H1 (cell line): Measurements from ENCODE around the gene PDE4C. TPM values are rescaled to one million over a fixed set of nuclear protein-coding genes. Genes with fewer than 3 reads are reported as not detected.

Experiments
- CHD1 ChIP-seq: IDR thresholded peaks from 2 replicates; pipeline ENCODE4 v1.6.1; 2012; ENCODE audit warnings: low read depth, low read length, improper control_type of control experiment
- FOSL1 ChIP-seq: IDR thresholded peaks from 2 replicates; pipeline ENCODE4 v1.6.1; 2011; ENCODE audit warnings: mild to moderate bottlenecking, low read depth, low read length, moderate library complexity; ENCODE audit not compliant: insufficient read depth
- JUN ChIP-seq: IDR thresholded peaks from 2 replicates; pipeline ENCODE4 v1.6.1; 2011; ENCODE audit warnings: low read depth, mild to moderate bottlenecking, improper control_type of control experiment, low read length
- KDM5A ChIP-seq: fragments of 200-600 bp; IDR thresholded peaks from 2 replicates; pipeline ENCODE4 v1.7.1; 2012; ENCODE audit warnings: mild to moderate bottlenecking, low read length, inconsistent platforms, mixed read lengths
- NRF1 ChIP-seq: IDR thresholded peaks from 2 replicates; pipeline ENCODE4 v1.6.1; 2011; ENCODE audit warnings: mild to moderate bottlenecking, low read depth, low read length, improper control_type of control experiment
- POLR2A ChIP-seq, 2 experiments: IDR thresholded peaks; 1 replicate in 1 of 2; 2 replicates in 1 of 2; pipeline ENCODE4 v1.6.1; 2011; ENCODE audit warnings: low read depth in 2 of 2, low read length in 2 of 2, mild to moderate bottlenecking in 2 of 2; ENCODE audit errors: control extremely low read depth in 1 of 2
- SAP30 ChIP-seq: fragments of 300-600 bp; sonication (generic); IDR thresholded peaks from 2 replicates; pipeline ENCODE4 v1.7.1; 2012; ENCODE audit warnings: low read length, moderate library complexity, mild to moderate bottlenecking, inconsistent platforms; ENCODE audit not compliant: insufficient read depth, insufficient replicate concordance
- SIN3A ChIP-seq, 2 experiments: IDR thresholded peaks in 1 of 2; conservative IDR thresholded peaks in 1 of 2; 2 replicates each; pipeline ENCODE4 v1.6.1; 2011 to 2012; ENCODE audit warnings: low read length in 2 of 2, improper control_type of control experiment in 1 of 2, low read depth in 1 of 2, mild to moderate bottlenecking in 1 of 2
- polyA plus RNA-seq, 7 experiments: library from polyadenylated mRNA; depleted of rRNA in 3 of 7; stranded (reverse) in 5 of 7; unstranded in 2 of 7; fragments of >200 nt in 5 of 7; fragments of 200-250 nt in 2 of 7; gene quantifications; 1 replicate in 5 of 7; 2 replicates in 1 of 7; 4 replicates in 1 of 7; pipeline versions ENCODE4 v1.2.1 to v1.2.3, GENCODE V29; 2011 to 2013; ENCODE audit warnings: missing spikeins in 2 of 7, mixed read lengths in 2 of 7
- total RNA-seq: library from RNA; stranded (reverse); fragmentation: NEBNext Ultra II Directional; extraction: Animal tissue kit (Norgen Biotek cat#: 25700); gene quantifications from 2 replicates; pipeline ENCODE4 v1.2.1, GENCODE V29; 2021
- TF ChIP-seq, protein P1 (sequence below): fragments of 300-600 bp; sonication (generic); IDR thresholded peaks from 2 replicates; pipeline ENCODE4 v1.7.1; 2012; ENCODE audit warnings: low read length, moderate library complexity, mild to moderate bottlenecking, inconsistent platforms; ENCODE audit not compliant: insufficient replicate concordance

Gene PDE4C
- total and polyA plus RNA-seq, 2 of the 8 experiments (the other 6 are each of a cell fraction or from before 2014, with no cell fraction given), result 2.7 to 3.1 TPM

- TF ChIP-seq, protein P1, sequence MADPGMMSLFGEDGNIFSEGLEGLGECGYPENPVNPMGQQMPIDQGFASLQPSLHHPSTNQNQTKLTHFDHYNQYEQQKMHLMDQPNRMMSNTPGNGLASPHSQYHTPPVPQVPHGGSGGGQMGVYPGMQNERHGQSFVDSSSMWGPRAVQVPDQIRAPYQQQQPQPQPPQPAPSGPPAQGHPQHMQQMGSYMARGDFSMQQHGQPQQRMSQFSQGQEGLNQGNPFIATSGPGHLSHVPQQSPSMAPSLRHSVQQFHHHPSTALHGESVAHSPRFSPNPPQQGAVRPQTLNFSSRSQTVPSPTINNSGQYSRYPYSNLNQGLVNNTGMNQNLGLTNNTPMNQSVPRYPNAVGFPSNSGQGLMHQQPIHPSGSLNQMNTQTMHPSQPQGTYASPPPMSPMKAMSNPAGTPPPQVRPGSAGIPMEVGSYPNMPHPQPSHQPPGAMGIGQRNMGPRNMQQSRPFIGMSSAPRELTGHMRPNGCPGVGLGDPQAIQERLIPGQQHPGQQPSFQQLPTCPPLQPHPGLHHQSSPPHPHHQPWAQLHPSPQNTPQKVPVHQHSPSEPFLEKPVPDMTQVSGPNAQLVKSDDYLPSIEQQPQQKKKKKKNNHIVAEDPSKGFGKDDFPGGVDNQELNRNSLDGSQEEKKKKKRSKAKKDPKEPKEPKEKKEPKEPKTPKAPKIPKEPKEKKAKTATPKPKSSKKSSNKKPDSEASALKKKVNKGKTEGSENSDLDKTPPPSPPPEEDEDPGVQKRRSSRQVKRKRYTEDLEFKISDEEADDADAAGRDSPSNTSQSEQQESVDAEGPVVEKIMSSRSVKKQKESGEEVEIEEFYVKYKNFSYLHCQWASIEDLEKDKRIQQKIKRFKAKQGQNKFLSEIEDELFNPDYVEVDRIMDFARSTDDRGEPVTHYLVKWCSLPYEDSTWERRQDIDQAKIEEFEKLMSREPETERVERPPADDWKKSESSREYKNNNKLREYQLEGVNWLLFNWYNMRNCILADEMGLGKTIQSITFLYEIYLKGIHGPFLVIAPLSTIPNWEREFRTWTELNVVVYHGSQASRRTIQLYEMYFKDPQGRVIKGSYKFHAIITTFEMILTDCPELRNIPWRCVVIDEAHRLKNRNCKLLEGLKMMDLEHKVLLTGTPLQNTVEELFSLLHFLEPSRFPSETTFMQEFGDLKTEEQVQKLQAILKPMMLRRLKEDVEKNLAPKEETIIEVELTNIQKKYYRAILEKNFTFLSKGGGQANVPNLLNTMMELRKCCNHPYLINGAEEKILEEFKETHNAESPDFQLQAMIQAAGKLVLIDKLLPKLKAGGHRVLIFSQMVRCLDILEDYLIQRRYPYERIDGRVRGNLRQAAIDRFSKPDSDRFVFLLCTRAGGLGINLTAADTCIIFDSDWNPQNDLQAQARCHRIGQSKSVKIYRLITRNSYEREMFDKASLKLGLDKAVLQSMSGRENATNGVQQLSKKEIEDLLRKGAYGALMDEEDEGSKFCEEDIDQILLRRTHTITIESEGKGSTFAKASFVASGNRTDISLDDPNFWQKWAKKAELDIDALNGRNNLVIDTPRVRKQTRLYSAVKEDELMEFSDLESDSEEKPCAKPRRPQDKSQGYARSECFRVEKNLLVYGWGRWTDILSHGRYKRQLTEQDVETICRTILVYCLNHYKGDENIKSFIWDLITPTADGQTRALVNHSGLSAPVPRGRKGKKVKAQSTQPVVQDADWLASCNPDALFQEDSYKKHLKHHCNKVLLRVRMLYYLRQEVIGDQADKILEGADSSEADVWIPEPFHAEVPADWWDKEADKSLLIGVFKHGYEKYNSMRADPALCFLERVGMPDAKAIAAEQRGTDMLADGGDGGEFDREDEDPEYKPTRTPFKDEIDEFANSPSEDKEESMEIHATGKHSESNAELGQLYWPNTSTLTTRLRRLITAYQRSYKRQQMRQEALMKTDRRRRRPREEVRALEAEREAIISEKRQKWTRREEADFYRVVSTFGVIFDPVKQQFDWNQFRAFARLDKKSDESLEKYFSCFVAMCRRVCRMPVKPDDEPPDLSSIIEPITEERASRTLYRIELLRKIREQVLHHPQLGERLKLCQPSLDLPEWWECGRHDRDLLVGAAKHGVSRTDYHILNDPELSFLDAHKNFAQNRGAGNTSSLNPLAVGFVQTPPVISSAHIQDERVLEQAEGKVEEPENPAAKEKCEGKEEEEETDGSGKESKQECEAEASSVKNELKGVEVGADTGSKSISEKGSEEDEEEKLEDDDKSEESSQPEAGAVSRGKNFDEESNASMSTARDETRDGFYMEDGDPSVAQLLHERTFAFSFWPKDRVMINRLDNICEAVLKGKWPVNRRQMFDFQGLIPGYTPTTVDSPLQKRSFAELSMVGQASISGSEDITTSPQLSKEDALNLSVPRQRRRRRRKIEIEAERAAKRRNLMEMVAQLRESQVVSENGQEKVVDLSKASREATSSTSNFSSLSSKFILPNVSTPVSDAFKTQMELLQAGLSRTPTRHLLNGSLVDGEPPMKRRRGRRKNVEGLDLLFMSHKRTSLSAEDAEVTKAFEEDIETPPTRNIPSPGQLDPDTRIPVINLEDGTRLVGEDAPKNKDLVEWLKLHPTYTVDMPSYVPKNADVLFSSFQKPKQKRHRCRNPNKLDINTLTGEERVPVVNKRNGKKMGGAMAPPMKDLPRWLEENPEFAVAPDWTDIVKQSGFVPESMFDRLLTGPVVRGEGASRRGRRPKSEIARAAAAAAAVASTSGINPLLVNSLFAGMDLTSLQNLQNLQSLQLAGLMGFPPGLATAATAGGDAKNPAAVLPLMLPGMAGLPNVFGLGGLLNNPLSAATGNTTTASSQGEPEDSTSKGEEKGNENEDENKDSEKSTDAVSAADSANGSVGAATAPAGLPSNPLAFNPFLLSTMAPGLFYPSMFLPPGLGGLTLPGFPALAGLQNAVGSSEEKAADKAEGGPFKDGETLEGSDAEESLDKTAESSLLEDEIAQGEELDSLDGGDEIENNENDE, result no peak
- no peak for TF ChIP-seq KDM5A
- no peak for TF ChIP-seq POLR2A (IDR thresholded peaks at IDR 0.05; ENCODE audit: control extremely low read depth in 1 of 2, low read depth in 2 of 2, low read length in 2 of 2)
- TF ChIP-seq SIN3A (conservative IDR thresholded peaks at IDR 0.05 in 1 of 2, IDR thresholded peaks at IDR 0.05 in 1 of 2; ENCODE audit: low read depth in 1 of 2, low read length in 2 of 2), result no peak
- no peak for TF ChIP-seq NRF1
- no peak for TF ChIP-seq FOSL1
- TF ChIP-seq CHD1, result no peak
- TF ChIP-seq SAP30, result no peak
- TF ChIP-seq JUN, result no peak
Measured at GRCh38 chr19:18249834-18250233, 23.6 kb upstream of the PDE4C start (continued).
